Chondrocyte (in vitro differentiated cells): Measurements from ENCODE around the gene METAP1. TPM values are rescaled to one million over a fixed set of nuclear protein-coding genes. Genes with fewer than 3 reads are reported as not detected.

ENCODE experiments used
- microRNA-seq: library from miRNA; unstranded; fragments of <30 nt; microRNA quantifications from one replicate; pipeline ENCODE4 v1.2.0, GENCODE V29; 2020; ENCODE audit warnings: borderline number of aligned reads
- total RNA-seq: library from RNA; stranded (reverse); gene quantifications from 3 replicates; pipeline ENCODE4 v1.2.1, GENCODE V29; 2021

The METAP1 gene
- total RNA-seq, 1 donor from 2014 or later = 34.0 TPM

Small RNA genes lying within 50 kb of the gene (microRNA-seq; reads per million reads assigned to microRNA genes)
- 3.9 reads per million for gene MIR3684

Other genes with a start within 250 kb of the METAP1 start
- gene EIF4E, start 66.6 kb upstream of the METAP1 start, total RNA-seq = 66.1 to 79.6 TPM (median 68.8 TPM) in 3 replicates
- 135 to 167 TPM (median 161 TPM) in 3 replicates for gene ADH5, start 93.1 kb downstream of the METAP1 start, total RNA-seq
- not detected in 3 replicates for gene ADH4, start 148.6 kb downstream of the METAP1 start, total RNA-seq
- 0.19 TPM in 1 of 3 replicates, not detected in the others for gene ADH6, start 223.5 kb downstream of the METAP1 start, total RNA-seq